HUES48 (cell line): ENCODE data around the gene ACBD4.

ENCODE experiments used
- H3K27ac ChIP-seq: one replicate; pipeline ENCODE4 v1.7.0; 2013; ENCODE audit warnings: low read depth, low read length, inconsistent platforms
- H3K27me3 ChIP-seq: 2 replicates; pipeline ENCODE4 v1.6.1; 2013; ENCODE audit warnings: mild to moderate bottlenecking, low read length; ENCODE audit not compliant: control insufficient read depth, insufficient read depth
- H3K36me3 ChIP-seq: 2 replicates; pipeline ENCODE4 v1.6.1; 2013; ENCODE audit warnings: low read length; ENCODE audit not compliant: control insufficient read depth, insufficient read depth
- H3K4me1 ChIP-seq: 2 replicates; pipeline ENCODE4 v1.6.1; 2013; ENCODE audit warnings: mild to moderate bottlenecking, low read length; ENCODE audit not compliant: control insufficient read depth, insufficient read depth
- H3K4me3 ChIP-seq: 2 replicates; pipeline ENCODE4 v1.5.1; 2013; ENCODE audit warnings: mild to moderate bottlenecking, low read depth, low read length
- H3K9ac ChIP-seq: 2 replicates; pipeline ENCODE4 v1.6.1; 2013; ENCODE audit warnings: mild to moderate bottlenecking, low read depth, low read length, moderate library complexity
- H3K9me3 ChIP-seq: 2 replicates; pipeline ENCODE4 v1.6.1; 2013; ENCODE audit warnings: low read length; ENCODE audit not compliant: control insufficient read depth, insufficient read depth

The ACBD4 gene

GRCh38 chr17:45096141-45096540 lies 39.3 kb upstream of the ACBD4 start:
- H3K9ac ChIP-seq: no peak overlapping the region
- no peaks in the 10 kb centered on the region for H3K27me3 ChIP-seq
- no peaks in the 10 kb centered on the region for H3K9me3 ChIP-seq
- no peak overlapping the region for H3K4me3 ChIP-seq
- no peak overlapping the region for H3K27ac ChIP-seq
- H3K4me1 ChIP-seq: no peaks in the 10 kb centered on the region
- H3K36me3 ChIP-seq: peaks cover 83% of the 10 kb centered on the region

DNA sequence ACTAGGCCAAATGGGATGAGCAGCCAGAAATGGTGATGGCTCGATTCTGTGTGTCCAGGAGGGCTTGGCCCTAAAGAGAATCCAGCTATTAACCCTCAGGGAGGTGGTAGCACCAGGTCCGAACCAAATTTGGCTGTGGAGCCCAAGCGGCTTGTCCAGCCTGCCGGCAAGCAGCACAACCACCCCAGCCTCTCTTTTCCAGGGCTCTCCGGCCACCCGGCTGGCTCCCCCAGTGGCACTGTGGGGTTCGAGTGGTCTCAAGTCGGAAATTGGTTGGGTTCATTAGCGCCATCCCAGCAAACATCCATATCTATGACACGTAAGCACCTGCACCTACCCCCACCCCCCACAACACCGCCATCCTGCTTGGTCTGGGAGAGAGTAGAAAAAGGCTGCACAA lies 38.6 kb upstream of the ACBD4 start:
- no peaks in the 10 kb centered on the region for H3K27me3 ChIP-seq
- no peak overlapping the region for H3K9ac ChIP-seq
- no peak overlapping the region for H3K27ac ChIP-seq
- H3K4me3 ChIP-seq: no peak overlapping the region
- H3K4me1 ChIP-seq: no peaks in the 10 kb centered on the region
- peaks cover 83% of the 10 kb centered on the region for H3K36me3 ChIP-seq
- no peaks in the 10 kb centered on the region for H3K9me3 ChIP-seq

DNA sequence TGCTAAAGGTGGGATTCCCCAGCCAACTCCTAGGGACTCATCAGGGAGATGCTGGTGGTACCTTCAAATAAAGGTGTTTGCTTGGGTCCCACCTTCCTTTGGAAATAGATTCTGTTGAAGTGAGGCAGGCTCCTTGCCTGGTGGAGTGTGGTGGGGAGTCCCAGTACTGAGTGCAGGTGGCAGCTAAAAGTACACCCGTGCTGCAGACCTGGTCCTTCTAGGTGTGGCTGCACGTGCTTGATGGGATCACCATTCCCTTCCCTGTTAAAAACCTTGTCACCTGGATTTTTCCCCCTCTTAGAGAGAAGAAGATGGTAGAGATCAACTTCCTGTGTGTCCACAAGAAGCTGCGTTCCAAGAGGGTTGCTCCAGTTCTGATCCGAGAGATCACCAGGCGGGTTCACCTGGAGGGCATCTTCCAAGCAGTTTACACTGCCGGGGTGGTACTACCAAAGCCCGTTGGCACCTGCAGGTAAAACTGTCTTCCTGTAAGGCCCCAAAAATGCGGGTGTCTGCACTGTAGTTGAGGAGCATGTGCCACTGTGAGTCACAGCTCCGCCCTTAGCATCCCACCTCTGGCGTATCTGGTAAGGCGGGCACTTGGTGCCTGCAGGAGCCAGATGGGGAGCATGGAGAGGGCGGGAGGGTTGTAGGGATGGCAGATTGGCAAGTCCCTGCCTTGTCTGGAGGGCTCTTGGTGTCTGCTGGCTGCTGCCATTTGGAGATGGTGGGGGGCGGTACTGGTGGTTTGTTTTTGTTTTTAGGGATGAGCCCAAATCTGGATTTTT lies 37.2 kb upstream of the ACBD4 start:
- H3K27me3 ChIP-seq: no peaks in the 10 kb centered on the region
- H3K9me3 ChIP-seq: no peaks in the 10 kb centered on the region
- no peak overlapping the region for H3K9ac ChIP-seq
- peaks cover 85% of the 10 kb centered on the region for H3K36me3 ChIP-seq
- H3K4me1 ChIP-seq: no peaks in the 10 kb centered on the region
- H3K27ac ChIP-seq: no peak overlapping the region
- no peak overlapping the region for H3K4me3 ChIP-seq

- Histone ChIP-seq H3K4me3 (no peak overlapping the region), H3K9me3 (no peaks in the 10 kb centered on the region), H3K9ac (no peak overlapping the region), H3K27ac (peak overlapping the region; percentile 29), H3K36me3 (peaks cover 85% of the 10 kb centered on the region), H3K27me3 (no peaks in the 10 kb centered on the region), H3K4me1 (no peaks in the 10 kb centered on the region)
Observed at GRCh38 chr17:45098869-45099616, 36.4 kb upstream of the ACBD4 start.

GRCh38 chr17:45101546-45101882 lies 34.0 kb upstream of the ACBD4 start:
- H3K9me3 ChIP-seq: no peaks in the 10 kb centered on the region
- H3K4me1 ChIP-seq: no peaks in the 10 kb centered on the region
- H3K27ac ChIP-seq: no peak overlapping the region
- H3K4me3 ChIP-seq: no peak overlapping the region
- H3K9ac ChIP-seq: no peak overlapping the region
- peaks cover 91% of the 10 kb centered on the region for H3K36me3 ChIP-seq
- H3K27me3 ChIP-seq: no peaks in the 10 kb centered on the region

DNA sequence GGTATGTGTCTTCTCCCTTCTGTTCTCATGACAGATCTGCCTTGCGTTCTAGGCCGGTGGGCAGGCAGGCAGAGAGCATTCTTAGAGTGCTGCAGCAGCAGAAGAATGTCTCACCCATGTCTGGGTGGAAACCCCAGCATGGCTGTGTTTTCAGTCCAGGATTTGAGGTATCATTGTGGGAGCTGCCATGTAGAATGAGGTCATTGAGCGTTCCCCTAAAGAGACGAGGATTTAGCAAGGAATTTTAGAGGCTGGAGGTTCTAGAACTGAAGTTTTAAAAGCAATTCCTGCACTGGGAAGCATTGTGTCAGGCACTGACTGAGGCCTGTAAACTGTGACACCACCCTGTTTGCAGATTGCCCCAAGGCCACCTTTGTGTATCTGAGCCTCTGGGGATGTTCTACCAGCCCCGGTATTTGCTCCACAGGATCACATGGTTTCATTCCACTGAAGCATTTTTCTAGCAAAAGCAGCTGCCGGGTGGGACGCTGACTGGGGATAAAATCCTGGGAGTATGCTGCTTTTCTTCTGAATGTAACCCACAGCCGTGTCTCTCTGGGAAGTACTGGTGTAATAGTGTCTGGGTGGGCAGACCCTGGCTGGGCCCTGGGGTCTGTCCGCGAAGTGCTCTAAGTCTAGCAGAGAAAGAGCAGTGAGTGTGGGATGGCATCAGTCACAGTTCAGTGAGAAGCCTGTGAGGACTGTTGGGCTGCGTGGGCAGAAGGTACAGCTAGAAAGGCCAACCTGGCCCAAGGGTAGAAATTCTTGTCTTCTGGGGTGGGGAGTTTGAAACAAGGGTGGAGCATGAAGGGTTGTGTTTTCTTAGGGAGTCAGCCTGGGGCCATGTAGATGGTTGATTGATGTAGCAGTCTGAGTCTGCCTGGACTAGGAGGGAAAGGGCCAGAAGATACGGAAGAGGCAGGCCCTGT lies 33.3 kb upstream of the ACBD4 start:
- H3K27ac ChIP-seq: no peak overlapping the region
- no peak overlapping the region for H3K9ac ChIP-seq
- no peaks in the 10 kb centered on the region for H3K9me3 ChIP-seq
- H3K4me1 ChIP-seq: no peaks in the 10 kb centered on the region
- no peak overlapping the region for H3K4me3 ChIP-seq
- H3K36me3 ChIP-seq: peaks cover 91% of the 10 kb centered on the region
- no peaks in the 10 kb centered on the region for H3K27me3 ChIP-seq

- no peak overlapping the region for H3K9ac ChIP-seq
- H3K9me3 ChIP-seq: no peaks in the 10 kb centered on the region
- no peak overlapping the region for H3K4me3 ChIP-seq
- no peaks in the 10 kb centered on the region for H3K4me1 ChIP-seq
- no peaks in the 10 kb centered on the region for H3K27me3 ChIP-seq
- no peak overlapping the region for H3K27ac ChIP-seq
- peaks cover 91% of the 10 kb centered on the region for H3K36me3 ChIP-seq
Observed at GRCh38 chr17:45102856-45103255, 32.6 kb upstream of the ACBD4 start.

DNA sequence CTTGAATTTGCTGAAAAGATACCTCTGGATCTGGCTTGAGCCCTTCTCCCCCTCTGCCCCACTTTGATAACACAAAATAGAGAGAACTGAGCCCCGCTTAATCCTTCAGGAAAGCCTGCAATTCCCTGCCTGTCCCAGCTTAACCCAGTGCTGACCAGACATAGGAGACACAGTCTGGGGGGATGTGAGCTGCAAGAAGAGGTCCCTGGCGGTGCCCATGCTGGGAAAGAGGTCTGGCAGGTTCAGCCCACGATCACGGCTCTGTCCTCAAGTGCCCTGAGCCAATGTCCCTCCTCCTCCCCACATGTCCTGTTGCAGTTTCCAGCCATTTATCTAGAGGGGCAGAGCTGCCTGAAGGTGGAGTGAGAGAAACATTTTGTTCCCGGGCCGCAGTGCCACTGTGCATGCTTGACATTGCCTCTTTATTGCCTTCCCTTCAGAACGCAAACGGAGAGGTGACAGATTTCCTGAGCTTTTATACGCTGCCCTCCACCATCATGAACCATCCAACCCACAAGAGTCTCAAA lies 32.2 kb upstream of the ACBD4 start:
- no peaks in the 10 kb centered on the region for H3K27me3 ChIP-seq
- H3K4me3 ChIP-seq: no peak overlapping the region
- H3K9ac ChIP-seq: no peak overlapping the region
- no peak overlapping the region for H3K27ac ChIP-seq
- no peaks in the 10 kb centered on the region for H3K4me1 ChIP-seq
- H3K9me3 ChIP-seq: no peaks in the 10 kb centered on the region
- peaks cover 91% of the 10 kb centered on the region for H3K36me3 ChIP-seq

DNA sequence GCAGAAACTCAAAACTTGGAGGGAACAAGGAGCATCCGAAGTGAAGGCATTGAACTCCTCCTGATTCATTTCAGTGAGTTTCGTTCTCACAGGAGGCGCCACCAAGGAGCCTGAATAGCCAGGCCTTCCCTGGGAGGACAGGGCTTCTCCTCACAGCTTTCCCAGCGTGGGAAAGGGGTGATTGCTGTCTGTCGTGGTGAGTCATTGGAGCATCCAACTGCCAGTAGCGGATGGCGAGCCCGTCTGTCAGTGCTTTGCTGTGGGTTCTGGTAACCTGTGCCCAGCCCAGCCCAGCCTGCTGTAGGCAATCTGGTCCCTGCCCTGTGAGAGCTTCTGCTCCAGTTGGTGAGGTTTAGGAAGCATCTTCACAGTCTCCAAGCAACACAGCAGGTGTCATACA lies 31.5 kb upstream of the ACBD4 start:
- Histone ChIP-seq H3K36me3 (peaks cover 91% of the 10 kb centered on the region), H3K27ac (no peak overlapping the region), H3K27me3 (no peaks in the 10 kb centered on the region), H3K9ac (no peak overlapping the region), H3K4me1 (no peaks in the 10 kb centered on the region), H3K4me3 (no peak overlapping the region), H3K9me3 (no peaks in the 10 kb centered on the region)

GRCh38 chr17:45104497-45104896 lies 31.0 kb upstream of the ACBD4 start:
- H3K27ac ChIP-seq: no peak overlapping the region
- H3K9me3 ChIP-seq: no peaks in the 10 kb centered on the region
- no peak overlapping the region for H3K4me3 ChIP-seq
- peaks cover 91% of the 10 kb centered on the region for H3K36me3 ChIP-seq
- H3K9ac ChIP-seq: no peak overlapping the region
- H3K27me3 ChIP-seq: no peaks in the 10 kb centered on the region
- H3K4me1 ChIP-seq: no peaks in the 10 kb centered on the region
